Endothelial cell of umbilical vein (primary cell): Measurements from ENCODE around the gene CLDND2. TPM values are rescaled to one million over a fixed set of nuclear protein-coding genes. Genes with fewer than 3 reads are reported as not detected.

Source experiments
- BruUV-seq: library from RNA; stranded (reverse); fragments of 400-500 nt; replicated peaks from 2 replicates; lab custom pipeline; 2021; lab: Mats Ljungman, UMichigan
- CTCF ChIA-PET: fragments of 300-600, 350-600 bp; sonication (Branson Sonifier 250); formaldehyde crosslinking; loops from one replicate; lab custom pipeline; 2021; ENCODE audit warnings: antibody characterized with exemption, inconsistent platforms; lab: Charles Lee
- POLR2A ChIA-PET: fragments of 300-600, 350-600 bp; sonication (Branson Sonifier 250); formaldehyde crosslinking; loops from one replicate; lab custom pipeline; 2021; ENCODE audit warnings: antibody characterized with exemption, inconsistent platforms; lab: Charles Lee
- DNase-seq: peaks from one replicate; pipeline ENCODE4 v3.0.0-alpha.2; 2011; ENCODE audit warnings: low read depth, low spot score
- FAIRE-seq: peaks from 2 replicates; lab custom pipeline; 2011; peaks lifted over from hg19 to GRCh38; lab: Jason Lieb, UNC
- H2AFZ ChIP-seq: 2 replicates; pipeline ENCODE4 v1.6.0; 2012; ENCODE audit warnings: low read depth, low read length, control low read depth, inconsistent platforms
- H3K27ac ChIP-seq: 2 replicates; pipeline ENCODE4 v1.5.1; 2011; ENCODE audit warnings: low read depth, mild to moderate bottlenecking, control low read depth, low read length, moderate library complexity; ENCODE audit not compliant: insufficient read depth
- H3K27me3 ChIP-seq, 2 experiments: 2 replicates each; pipeline versions ENCODE4 v1.6.0 to v1.6.1; 2011; ENCODE audit warnings: low read length in 2 of 2, mixed read lengths in 1 of 2; ENCODE audit not compliant: control insufficient read depth in 2 of 2, insufficient read depth in 2 of 2
- H3K36me3 ChIP-seq, 2 experiments: 2 replicates in 1 of 2; 3 replicates in 1 of 2; pipeline ENCODE4 v1.5.1; 2011; ENCODE audit warnings: low read length in 2 of 2, mild to moderate bottlenecking in 1 of 2, moderate library complexity in 1 of 2; ENCODE audit not compliant: control insufficient read depth in 2 of 2, insufficient read depth in 2 of 2; ENCODE audit errors: extremely low read depth in 1 of 2
- H3K4me1 ChIP-seq: 3 replicates; pipeline ENCODE4 v1.5.1; 2011; ENCODE audit warnings: mild to moderate bottlenecking, low read length; ENCODE audit not compliant: control insufficient read depth, insufficient read depth; ENCODE audit errors: extremely low read depth
- H3K4me2 ChIP-seq: 2 replicates; pipeline ENCODE4 v1.6.1; 2011; ENCODE audit warnings: low read length, control low read depth, mixed read lengths; ENCODE audit not compliant: insufficient read depth
- H3K4me3 ChIP-seq, 3 experiments: fragments of 200-600 bp in 1 of 3; sonication (generic), shearing (Covaris generic) in 1 of 3; replicated peaks in 1 of 3; 2 replicates each; pipeline ENCODE4 v1.5.1; 2011 to 2016; ENCODE audit warnings: control low read depth in 3 of 3, low read length in 3 of 3, mild to moderate bottlenecking in 2 of 3, inconsistent platforms in 1 of 3, low read depth in 1 of 3, moderate library complexity in 1 of 3; ENCODE audit not compliant: insufficient read depth in 1 of 3
- H3K79me2 ChIP-seq: 2 replicates; pipeline ENCODE4 v1.6.0; 2012; ENCODE audit warnings: low read length, inconsistent platforms; ENCODE audit not compliant: control insufficient read depth, insufficient read depth
- H3K9ac ChIP-seq: replicated peaks from 2 replicates; pipeline ENCODE3; 2011; ENCODE audit warnings: low read length, control low read depth; ENCODE audit not compliant: insufficient read depth; ENCODE audit errors: extremely low read depth
- H3K9me1 ChIP-seq: replicated peaks from 3 replicates; pipeline ENCODE4 v1.6.0; 2011; ENCODE audit warnings: mild to moderate bottlenecking, low read length; ENCODE audit not compliant: control insufficient read depth, insufficient read depth; ENCODE audit errors: extremely low read depth
- H3K9me3 ChIP-seq: replicated peaks from 2 replicates; pipeline ENCODE4 v1.5.1; 2012; ENCODE audit warnings: low read length, inconsistent platforms; ENCODE audit not compliant: control insufficient read depth, insufficient read depth
- H4K20me1 ChIP-seq: replicated peaks from 2 replicates; pipeline ENCODE3; 2011; ENCODE audit warnings: mild to moderate bottlenecking, low read length; ENCODE audit not compliant: control insufficient read depth, insufficient read depth; ENCODE audit errors: extremely low read depth
- EZH2 ChIP-seq: IDR thresholded peaks from 2 replicates; pipeline ENCODE4 v1.6.1; 2012; ENCODE audit warnings: borderline replicate concordance, low read depth, mild to moderate bottlenecking, moderate library complexity, low read length, inconsistent platforms; ENCODE audit not compliant: severe bottlenecking
- FOS ChIP-seq: IDR thresholded peaks from 2 replicates; pipeline ENCODE4 v1.6.1; 2011; ENCODE audit warnings: mild to moderate bottlenecking, low read length, moderate library complexity, borderline replicate concordance; ENCODE audit not compliant: insufficient read depth
- GATA2 ChIP-seq: IDR thresholded peaks from 2 replicates; pipeline ENCODE4 v1.7.0; 2011; ENCODE audit warnings: low read depth, mild to moderate bottlenecking, moderate library complexity, mixed read lengths, low read length; ENCODE audit not compliant: insufficient read length, insufficient read depth
- JUN ChIP-seq: IDR thresholded peaks from 2 replicates; pipeline ENCODE4 v1.6.1; 2011; ENCODE audit warnings: borderline replicate concordance, low read depth; ENCODE audit not compliant: insufficient read length, insufficient read depth
- MYC ChIP-seq: IDR thresholded peaks from one replicate; pipeline ENCODE4 v1.6.1; 2011; ENCODE audit warnings: mild to moderate bottlenecking, low read depth, low read length
- POLR2A ChIP-seq: IDR thresholded peaks from 2 replicates; pipeline ENCODE4 v1.6.1; 2012; ENCODE audit warnings: low read depth, mild to moderate bottlenecking, control low read depth, low read length
- POLR2AphosphoS5 ChIP-seq: IDR thresholded peaks from 2 replicates; pipeline ENCODE4 v1.6.1; 2012; ENCODE audit warnings: low read depth, mild to moderate bottlenecking, control low read depth, low read length, moderate library complexity; ENCODE audit not compliant: insufficient read depth
- dilution Hi-C: fragments of 300-500 bp; cut with MboI; formaldehyde crosslinking; loops from one replicate; pipeline ENCODE4 v1.15.0; 2019; ENCODE audit warnings: low sequenced_read_pairs; ENCODE audit not compliant: extremely low pct_ligation_motif_present
- intact Hi-C: fragments of 100-400 bp; cut with micrococcal nuclease; formaldehyde crosslinking; loops from one replicate; pipeline ENCODE4 v1.10.0; 2022
- polyA plus RNA-seq, 4 experiments: library from polyadenylated mRNA; depleted of rRNA in 3 of 4; stranded (reverse) in 3 of 4; unstranded in 1 of 4; fragments of >200 nt; gene quantifications; 2 replicates each; pipeline versions ENCODE4 v1.2.1 to v1.2.3, GENCODE V29; 2011 to 2012; ENCODE audit warnings: missing spikeins in 1 of 4
- total RNA-seq: library from RNA; stranded (reverse); gene quantifications from 2 replicates; pipeline ENCODE4 v1.2.3, GENCODE V29; 2021
- TF ChIP-seq, protein P1 (sequence below): IDR thresholded peaks from 2 replicates; pipeline ENCODE4 v1.6.1; 2011; ENCODE audit not compliant: insufficient read depth, insufficient read length
- TF ChIP-seq, protein P2 (sequence below), 2 donors: IDR thresholded peaks; 1 replicate in 1 of 2; 2 replicates in 1 of 2; pipeline ENCODE4 v1.5.1; 2011; ENCODE audit warnings: low read length in 2 of 2, mild to moderate bottlenecking in 2 of 2, moderate library complexity in 2 of 2, control low read depth in 1 of 2, inconsistent platforms in 1 of 2, low read depth in 1 of 2; ENCODE audit not compliant: insufficient read depth in 1 of 2; ENCODE audit errors: extremely low read depth in 1 of 2

Gene CLDND2
- total and polyA plus RNA-seq, 2 donors (not counting 3 experiments of a cell fraction or from before 2014, with no cell fraction given) = 0.97 TPM; not detected in 1

DNA sequence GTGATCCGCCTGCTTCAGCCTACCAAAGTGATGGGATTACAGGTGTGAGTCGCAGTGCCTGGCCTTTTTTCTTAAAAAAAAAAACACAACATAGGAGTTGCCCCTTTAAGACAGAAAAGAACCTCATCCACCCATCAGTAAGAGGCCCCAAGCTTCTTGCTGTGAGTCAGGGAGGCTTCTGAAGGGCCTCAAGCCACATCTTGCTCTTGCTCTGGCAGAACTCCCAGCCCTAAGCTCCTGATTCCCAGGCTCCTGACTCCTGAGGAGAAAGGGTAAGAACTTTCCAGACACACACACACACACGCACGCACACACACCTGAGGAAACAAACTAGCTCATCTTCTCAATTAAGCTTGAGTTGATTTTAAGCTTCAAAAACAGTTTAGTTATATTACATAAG, 9.5 kb downstream of the CLDND2 start:
- H3K27me3 ChIP-seq = no peaks in the 10 kb centered on the region
- POLR2A ChIA-PET = no interaction called here
- DNase-seq = no peak

DNA sequence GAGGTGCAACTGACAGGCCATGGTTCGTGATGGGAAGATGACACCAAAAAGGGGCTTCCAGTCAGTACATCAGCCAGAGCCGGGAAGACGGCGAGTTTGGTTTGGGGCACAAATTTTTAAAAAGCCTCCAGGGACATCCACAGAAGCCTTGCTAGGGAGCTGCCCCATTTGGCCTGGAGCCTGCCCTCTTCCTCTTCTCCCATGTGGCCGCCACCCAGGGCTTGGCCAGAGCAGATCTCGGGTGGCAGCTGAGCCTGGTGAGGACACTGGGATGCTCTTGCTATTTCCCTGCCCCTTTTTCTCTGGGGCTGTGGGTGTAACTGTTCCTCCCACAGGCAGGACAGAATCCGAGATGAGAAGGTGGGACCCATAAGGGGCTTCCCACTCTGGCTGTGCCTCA, 10.9 kb downstream of the CLDND2 start:
- Histone ChIP-seq H3K79me2 (no peaks in the 10 kb centered on the region), H3K9ac (no peak overlapping the region), H2AFZ (no peak overlapping the region), H3K4me1 (peaks cover 4% of the 10 kb centered on the region), H3K27me3 (no peaks in the 10 kb centered on the region), H3K9me3 (no peaks in the 10 kb centered on the region), H3K4me3 (no peak overlapping the region), H3K27ac (no peak overlapping the region), H3K9me1 (no peaks in the 10 kb centered on the region), H3K36me3 (no peaks in the 10 kb centered on the region), H3K4me2 (no peak overlapping the region), H4K20me1 (no peaks in the 10 kb centered on the region)
- TF ChIP-seq GATA2 = no peak
- TF ChIP-seq POLR2A = no peak
- TF ChIP-seq, protein P1, sequence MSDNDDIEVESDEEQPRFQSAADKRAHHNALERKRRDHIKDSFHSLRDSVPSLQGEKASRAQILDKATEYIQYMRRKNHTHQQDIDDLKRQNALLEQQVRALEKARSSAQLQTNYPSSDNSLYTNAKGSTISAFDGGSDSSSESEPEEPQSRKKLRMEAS = no peak
- no peak for TF ChIP-seq EZH2
- no peak for TF ChIP-seq JUN
- no peak for TF ChIP-seq FOS
- TF ChIP-seq MYC = no peak
- TF ChIP-seq, protein P2, sequence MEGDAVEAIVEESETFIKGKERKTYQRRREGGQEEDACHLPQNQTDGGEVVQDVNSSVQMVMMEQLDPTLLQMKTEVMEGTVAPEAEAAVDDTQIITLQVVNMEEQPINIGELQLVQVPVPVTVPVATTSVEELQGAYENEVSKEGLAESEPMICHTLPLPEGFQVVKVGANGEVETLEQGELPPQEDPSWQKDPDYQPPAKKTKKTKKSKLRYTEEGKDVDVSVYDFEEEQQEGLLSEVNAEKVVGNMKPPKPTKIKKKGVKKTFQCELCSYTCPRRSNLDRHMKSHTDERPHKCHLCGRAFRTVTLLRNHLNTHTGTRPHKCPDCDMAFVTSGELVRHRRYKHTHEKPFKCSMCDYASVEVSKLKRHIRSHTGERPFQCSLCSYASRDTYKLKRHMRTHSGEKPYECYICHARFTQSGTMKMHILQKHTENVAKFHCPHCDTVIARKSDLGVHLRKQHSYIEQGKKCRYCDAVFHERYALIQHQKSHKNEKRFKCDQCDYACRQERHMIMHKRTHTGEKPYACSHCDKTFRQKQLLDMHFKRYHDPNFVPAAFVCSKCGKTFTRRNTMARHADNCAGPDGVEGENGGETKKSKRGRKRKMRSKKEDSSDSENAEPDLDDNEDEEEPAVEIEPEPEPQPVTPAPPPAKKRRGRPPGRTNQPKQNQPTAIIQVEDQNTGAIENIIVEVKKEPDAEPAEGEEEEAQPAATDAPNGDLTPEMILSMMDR (IDR thresholded peaks at IDR 0.05; ENCODE audit: extremely low read depth in 1 of 2, insufficient read depth in 1 of 2, low read depth in 1 of 2, low read length in 2 of 2) = no peak
- no peak for TF ChIP-seq POLR2AphosphoS5
- CTCF ChIA-PET = interaction anchor here (1.3 kb wide), 1 partner anchor 10 kb away, joined by 4 read pairs; no protein-coding TSS in a partner anchor
- FAIRE-seq = no peak
- dilution Hi-C loops = no loop called here
- intact Hi-C loops = no loop called here
- POLR2A ChIA-PET = no interaction called here
- no peak for DNase-seq
- no TSS peak for BruUV-seq

More for the DNA sequence above, 9.5 kb downstream of the CLDND2 start:
- Histone ChIP-seq H2AFZ (no peak overlapping the region), H3K9me3 (no peaks in the 10 kb centered on the region), H3K4me2 (no peak overlapping the region), H3K4me1 (peaks cover 7% of the 10 kb centered on the region), H3K9ac (no peak overlapping the region), H4K20me1 (no peaks in the 10 kb centered on the region), H3K27ac (no peak overlapping the region), H3K79me2 (no peaks in the 10 kb centered on the region), H3K9me1 (no peaks in the 10 kb centered on the region), H3K4me3 (no peak overlapping the region), H3K36me3 (no peaks in the 10 kb centered on the region)
- no peak for TF ChIP-seq FOS
- no peak for TF ChIP-seq EZH2
- no peak for TF ChIP-seq JUN
- dilution Hi-C loops = no loop called here
- no peak for FAIRE-seq
- BruUV-seq = no TSS peak
- intact Hi-C loops = no loop called here
- CTCF ChIA-PET = interaction anchor here (1.3 to 2.2 kb wide), 2 partner anchors 18 to 20 kb away, joined by 6 to 11 read pairs; partner anchors contain the start of gene VSIG10L
